Esophagus muscularis mucosa (tissue), 4 donors: Measurements from ENCODE around the gene NLRP9. TPM values are rescaled to one million over a fixed set of nuclear protein-coding genes. Genes with fewer than 3 reads are reported as not detected.

Experiments
- DNase-seq: peaks from one replicate; pipeline ENCODE4 v3.0.0-alpha.2; 2017; ENCODE audit errors: extremely low spot score
- H3K27ac ChIP-seq, 4 donors: fragments of 200-600 bp; sonication (generic); replicated peaks in 1 of 4; 1 replicate in 3 of 4; 2 replicates in 1 of 4; pipeline ENCODE4 v1.5.1; 2016 to 2019; ENCODE audit warnings: mild to moderate bottlenecking in 1 of 4
- H3K27me3 ChIP-seq, 4 donors: fragments of 200-600 bp; sonication (generic); one replicate each; pipeline versions ENCODE4 v1.5.1 to v1.6.0; 2016 to 2019
- H3K36me3 ChIP-seq, 4 donors: fragments of 200-600 bp; sonication (generic); one replicate each; pipeline ENCODE4 v1.5.1; 2016 to 2019
- H3K4me1 ChIP-seq, 4 donors: fragments of 200-600 bp; sonication (generic); one replicate each; pipeline ENCODE4 v1.5.1; 2016 to 2019
- H3K4me3 ChIP-seq, 4 donors: fragments of 200-600 bp; sonication (generic); 1 replicate in 2 of 4; 2 replicates in 2 of 4; pipeline ENCODE4 v1.5.1; 2016 to 2019; ENCODE audit warnings: mild to moderate bottlenecking in 4 of 4, moderate library complexity in 1 of 4
- H3K9me3 ChIP-seq, 4 donors: fragments of 200-600 bp; sonication (generic); 1 replicate in 3 of 4; 2 replicates in 1 of 4; pipeline ENCODE4 v1.5.1; 2016 to 2019
- EP300 ChIP-seq: sonication (generic); formaldehyde crosslinking; IDR thresholded peaks from one replicate; pipeline ENCODE4 v1.6.1; 2017; ENCODE audit warnings: antibody characterized with exemption
- POLR2A ChIP-seq: fragments of 450-650 bp; IDR thresholded peaks from one replicate; pipeline ENCODE4 v1.6.1; 2017; ENCODE audit warnings: antibody characterized with exemption, moderate library complexity, mild to moderate bottlenecking, low read depth
- POLR2AphosphoS5 ChIP-seq, 2 donors: sonication (generic); formaldehyde crosslinking; IDR thresholded peaks; one replicate each; pipeline ENCODE4 v1.6.1; 2017; ENCODE audit warnings: antibody characterized with exemption in 2 of 2
- WGBS: methylation state at CpG from one replicate; pipeline ENCODE4 v1.1.5; 2018; 5-methylcytosine and 5-hydroxymethylcytosine counted together
- intact Hi-C: fragments of 100-400 bp; cut with DNase I; formaldehyde crosslinking; loops from one replicate; pipeline ENCODE4 v1.15.1; 2023
- total RNA-seq, 4 donors: library from RNA; depleted of rRNA; stranded (reverse); fragments of >200 nt; gene quantifications; one replicate each; pipeline versions ENCODE4 v1.1.0 to v1.2.1, GENCODE V29; 2016
- TF ChIP-seq, protein P1 (sequence below), 3 experiments: fragments of 200-600 bp in 2 of 3; fragments of 450-650 bp in 1 of 3; sonication (generic) in 2 of 3; IDR thresholded peaks; one replicate each; pipeline ENCODE4 v1.5.1; 2017 to 2019; ENCODE audit warnings: antibody characterized with exemption in 3 of 3, mild to moderate bottlenecking in 2 of 3, moderate library complexity in 1 of 3

The NLRP9 gene
- total RNA-seq, 4 donors from 2014 or later = not detected

DNA sequence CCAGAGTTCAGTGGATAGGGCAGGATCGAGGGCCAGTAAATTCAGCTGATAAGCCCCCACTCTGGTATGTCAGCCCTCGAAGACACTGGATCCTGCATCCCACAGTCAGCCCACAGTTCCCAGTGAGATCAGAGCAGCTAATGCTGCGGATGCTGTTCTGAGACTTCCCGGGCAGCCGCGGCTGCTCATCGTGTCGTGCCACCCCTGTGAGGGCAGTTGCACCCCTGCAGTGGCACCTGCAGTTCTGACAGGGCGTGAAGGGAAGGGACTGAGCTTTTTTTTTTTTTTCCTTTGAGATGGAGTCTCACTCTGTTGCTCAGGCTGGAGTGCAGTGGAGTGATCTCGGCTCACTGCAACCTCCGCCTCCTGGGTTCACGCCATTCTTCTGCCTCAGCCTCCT, 70.7 kb downstream of the NLRP9 start:
- TF ChIP-seq POLR2A = no peak
- no peak for TF ChIP-seq POLR2AphosphoS5 (IDR thresholded peaks at IDR 0.05)
- no peak for TF ChIP-seq EP300
- TF ChIP-seq, protein P1, sequence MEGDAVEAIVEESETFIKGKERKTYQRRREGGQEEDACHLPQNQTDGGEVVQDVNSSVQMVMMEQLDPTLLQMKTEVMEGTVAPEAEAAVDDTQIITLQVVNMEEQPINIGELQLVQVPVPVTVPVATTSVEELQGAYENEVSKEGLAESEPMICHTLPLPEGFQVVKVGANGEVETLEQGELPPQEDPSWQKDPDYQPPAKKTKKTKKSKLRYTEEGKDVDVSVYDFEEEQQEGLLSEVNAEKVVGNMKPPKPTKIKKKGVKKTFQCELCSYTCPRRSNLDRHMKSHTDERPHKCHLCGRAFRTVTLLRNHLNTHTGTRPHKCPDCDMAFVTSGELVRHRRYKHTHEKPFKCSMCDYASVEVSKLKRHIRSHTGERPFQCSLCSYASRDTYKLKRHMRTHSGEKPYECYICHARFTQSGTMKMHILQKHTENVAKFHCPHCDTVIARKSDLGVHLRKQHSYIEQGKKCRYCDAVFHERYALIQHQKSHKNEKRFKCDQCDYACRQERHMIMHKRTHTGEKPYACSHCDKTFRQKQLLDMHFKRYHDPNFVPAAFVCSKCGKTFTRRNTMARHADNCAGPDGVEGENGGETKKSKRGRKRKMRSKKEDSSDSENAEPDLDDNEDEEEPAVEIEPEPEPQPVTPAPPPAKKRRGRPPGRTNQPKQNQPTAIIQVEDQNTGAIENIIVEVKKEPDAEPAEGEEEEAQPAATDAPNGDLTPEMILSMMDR (IDR thresholded peaks at IDR 0.05) = no peak
- intact Hi-C loops = no loop called here
- no peak for DNase-seq

DNA sequence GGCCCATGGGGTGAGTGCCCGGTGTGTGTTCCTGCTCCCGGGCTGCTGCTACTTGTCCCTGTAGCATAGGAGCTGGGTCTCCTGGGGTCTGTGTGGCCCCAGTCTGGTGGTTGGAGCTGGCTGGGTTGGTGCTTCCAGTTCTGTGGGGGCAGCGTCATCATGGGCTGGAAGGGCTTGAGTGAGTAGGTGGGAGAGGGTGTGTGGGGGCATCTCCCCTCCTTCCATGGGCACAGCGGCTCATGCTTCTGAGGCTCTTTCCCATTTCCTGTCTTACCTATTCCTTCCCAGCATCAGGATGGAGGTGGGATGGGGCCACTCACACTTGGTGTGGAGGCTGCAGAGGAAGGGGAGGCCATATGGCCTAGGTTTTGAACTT, 71.2 kb downstream of the NLRP9 start:
- no peak for DNase-seq
- Histone ChIP-seq H3K27ac (no peak overlapping the region), H3K36me3 (peaks cover 87 to 98% (median 97%) of the 10 kb centered on the region in 4 donors), H3K9me3 (no peaks in the 10 kb centered on the region), H3K4me3 (no peak overlapping the region), H3K27me3 (no peaks in the 10 kb centered on the region), H3K4me1 (peaks cover 0 to 44% (median 11%) of the 10 kb centered on the region in 4 donors)
- 89% methylated on average over 4 of the region's 4 CpGs for WGBS
- intact Hi-C loops = no loop called here
- TF ChIP-seq POLR2AphosphoS5 (IDR thresholded peaks at IDR 0.05) = no peak
- TF ChIP-seq, protein P1 (IDR thresholded peaks at IDR 0.05) = no peak

More for the DNA sequence above, 70.7 kb downstream of the NLRP9 start:
- no peak overlapping the region for H3K4me3 ChIP-seq
- no peaks in the 10 kb centered on the region for H3K9me3 ChIP-seq
- WGBS = 91% methylated on average over 7 of the region's 12 CpGs
- H3K27me3 ChIP-seq = no peaks in the 10 kb centered on the region
- H3K4me1 ChIP-seq = peaks cover 0 to 43% (median 14%) of the 10 kb centered on the region in 4 donors
- H3K27ac ChIP-seq = no peak overlapping the region
- peaks cover 82 to 97% (median 92%) of the 10 kb centered on the region in 4 donors for H3K36me3 ChIP-seq

DNA sequence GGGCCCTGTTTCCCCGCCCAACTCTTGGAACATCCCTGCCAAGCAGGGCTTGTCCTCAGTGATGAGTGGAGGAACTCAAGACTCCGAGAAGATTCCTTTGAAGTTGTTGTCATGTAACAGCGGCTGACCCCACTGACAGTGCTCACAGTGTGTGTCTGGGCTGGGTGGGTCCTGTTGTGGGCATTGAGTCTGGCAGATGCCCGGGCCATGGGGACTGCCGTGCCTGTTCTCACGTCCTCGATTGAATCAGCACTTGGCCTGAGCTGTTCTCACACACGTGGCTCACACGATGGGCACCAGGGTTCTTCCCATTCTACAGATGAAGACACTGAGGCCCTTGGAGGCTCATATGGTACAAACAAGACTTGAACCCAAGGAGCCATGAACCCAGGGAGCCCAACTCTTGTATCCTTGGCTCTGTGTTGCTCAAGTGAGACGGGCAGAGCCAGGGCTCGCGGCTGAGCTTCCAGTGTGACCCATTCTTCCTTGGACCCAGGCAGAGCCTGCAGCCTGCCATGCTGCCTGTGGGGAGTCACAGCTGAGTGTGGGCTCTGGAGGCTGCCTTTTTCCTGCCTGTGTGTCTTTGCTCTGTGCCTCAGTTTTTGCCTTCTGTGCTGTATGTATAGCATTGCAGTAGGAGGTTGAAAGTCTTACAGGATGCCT, 71.7 kb downstream of the NLRP9 start:
- TF ChIP-seq, protein P1 (IDR thresholded peaks at IDR 0.05) = no peak
- TF ChIP-seq POLR2AphosphoS5 (IDR thresholded peaks at IDR 0.05) (no peak), POLR2A (no peak)
- Histone ChIP-seq H3K4me1 (peaks cover 0 to 39% (median 9%) of the 10 kb centered on the region in 4 donors), H3K27ac (no peak overlapping the region), H3K4me3 (no peak overlapping the region), H3K36me3 (peaks cover 92 to 100% (median 99%) of the 10 kb centered on the region in 4 donors), H3K9me3 (no peaks in the 10 kb centered on the region), H3K27me3 (no peaks in the 10 kb centered on the region)
- intact Hi-C loops = no loop called here
- WGBS = 96% methylated on average over 5 of the region's 12 CpGs
- DNase-seq = no peak

DNA sequence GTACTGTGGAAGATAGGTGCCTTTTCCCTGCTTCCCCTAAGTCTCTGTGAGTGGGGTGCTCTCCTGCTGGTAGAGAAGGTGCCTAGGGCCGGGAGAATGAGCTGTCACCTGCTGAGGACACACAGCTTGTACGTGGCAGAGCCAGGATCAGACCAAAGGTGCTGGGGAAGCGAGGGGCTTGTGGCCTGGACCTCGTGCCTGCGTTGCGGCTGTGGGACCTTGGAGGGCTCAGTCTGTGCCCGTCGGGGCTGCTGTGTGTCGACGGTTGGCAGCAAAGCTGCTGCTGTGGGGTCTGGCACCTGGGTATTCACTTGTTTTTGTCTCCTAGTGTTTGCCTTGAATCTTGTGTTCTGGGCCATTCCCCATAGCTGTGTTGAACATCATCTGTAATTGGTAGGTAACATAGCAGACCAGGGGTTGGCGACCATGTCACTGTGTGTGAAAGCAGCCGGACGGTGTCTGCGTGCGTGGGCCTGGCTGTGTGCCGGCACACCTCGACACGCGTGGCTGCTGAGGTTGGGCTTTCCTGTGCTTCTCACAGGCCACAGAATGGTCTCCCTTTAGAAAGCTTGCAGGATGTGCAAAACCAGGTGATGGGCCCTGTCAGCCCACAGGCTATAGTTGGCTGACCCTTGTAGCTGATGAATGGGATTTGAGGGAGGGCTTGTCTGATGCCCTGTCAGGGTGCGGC, 74.2 kb downstream of the NLRP9 start:
- DNase-seq = no peak
- no peaks in the 10 kb centered on the region for H3K27me3 ChIP-seq
- H3K9me3 ChIP-seq = no peaks in the 10 kb centered on the region
- no peak overlapping the region for H3K4me3 ChIP-seq
- TF ChIP-seq, protein P1 (IDR thresholded peaks at IDR 0.05) = no peak
- TF ChIP-seq EP300 (no peak), POLR2AphosphoS5 (IDR thresholded peaks at IDR 0.05) (no peak), POLR2A (no peak)
- no peak overlapping the region for H3K27ac ChIP-seq
- WGBS = 91% methylated on average over 13 of the region's 20 CpGs
- intact Hi-C loops = no loop called here
- peaks cover 94 to 100% (median 99%) of the 10 kb centered on the region in 4 donors for H3K36me3 ChIP-seq
- peaks cover 11 to 43% (median 17%) of the 10 kb centered on the region in 4 donors for H3K4me1 ChIP-seq
